NCI-H1092 (cell line): ENCODE data around the gene MFGE8.
"Not testable (repeated sequence)": the region's sequence is repeated elsewhere in the genome, so short reads cannot be mapped to it uniquely, and the experiment has no call there.

ENCODE experiments used
- DNase-seq: peaks from one replicate; lab custom pipeline; 2025; lab: John Stamatoyannopoulos, UW

MFGE8 gene, protein sequence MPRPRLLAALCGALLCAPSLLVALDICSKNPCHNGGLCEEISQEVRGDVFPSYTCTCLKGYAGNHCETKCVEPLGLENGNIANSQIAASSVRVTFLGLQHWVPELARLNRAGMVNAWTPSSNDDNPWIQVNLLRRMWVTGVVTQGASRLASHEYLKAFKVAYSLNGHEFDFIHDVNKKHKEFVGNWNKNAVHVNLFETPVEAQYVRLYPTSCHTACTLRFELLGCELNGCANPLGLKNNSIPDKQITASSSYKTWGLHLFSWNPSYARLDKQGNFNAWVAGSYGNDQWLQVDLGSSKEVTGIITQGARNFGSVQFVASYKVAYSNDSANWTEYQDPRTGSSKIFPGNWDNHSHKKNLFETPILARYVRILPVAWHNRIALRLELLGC

DNA sequence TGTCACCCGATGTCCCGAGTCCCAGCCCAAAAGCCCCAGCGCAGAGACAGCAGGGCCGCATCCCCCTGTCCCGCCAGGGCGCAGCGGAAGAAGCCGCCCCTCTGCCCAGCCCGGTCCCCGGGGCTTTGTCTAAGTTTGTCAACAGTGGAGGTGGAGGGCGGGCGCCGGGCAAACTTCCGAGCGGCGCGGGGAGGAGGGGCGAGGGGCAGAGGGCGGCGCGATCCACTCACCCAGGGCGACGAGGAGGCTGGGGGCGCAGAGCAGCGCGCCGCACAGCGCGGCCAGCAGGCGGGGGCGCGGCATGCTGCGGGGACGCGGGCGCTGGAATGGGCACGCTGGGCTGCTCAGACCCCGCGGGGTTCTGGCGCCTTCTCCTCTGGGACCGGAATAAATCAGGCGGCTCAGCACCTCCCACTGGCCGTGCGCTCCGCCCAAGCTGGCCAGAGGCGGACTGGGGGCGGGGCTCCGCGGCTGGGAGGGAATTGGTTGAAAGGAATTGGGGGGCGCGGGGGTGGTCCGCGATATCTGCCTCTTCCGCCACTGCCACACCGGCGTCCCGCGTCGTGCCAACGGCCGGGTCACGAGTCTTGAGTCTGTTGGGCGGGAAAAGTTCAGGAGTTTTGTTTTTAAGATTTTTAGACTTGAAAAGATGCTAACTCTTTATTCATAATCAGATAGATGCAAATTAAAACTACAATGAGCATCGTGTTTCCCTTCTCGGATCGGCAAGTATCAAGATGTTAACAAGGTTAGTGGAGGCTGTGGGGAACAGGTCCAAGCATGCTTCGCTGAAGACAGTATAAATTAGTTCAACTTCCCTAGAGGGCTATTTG, at the start of gene MFGE8:
TSS of gene MFGE8 (minus strand) at position 363 of the 833 bp plus-strand sequence. CDS start at position 303, 60 bp downstream.
- DNase-seq = no peak

DNA sequence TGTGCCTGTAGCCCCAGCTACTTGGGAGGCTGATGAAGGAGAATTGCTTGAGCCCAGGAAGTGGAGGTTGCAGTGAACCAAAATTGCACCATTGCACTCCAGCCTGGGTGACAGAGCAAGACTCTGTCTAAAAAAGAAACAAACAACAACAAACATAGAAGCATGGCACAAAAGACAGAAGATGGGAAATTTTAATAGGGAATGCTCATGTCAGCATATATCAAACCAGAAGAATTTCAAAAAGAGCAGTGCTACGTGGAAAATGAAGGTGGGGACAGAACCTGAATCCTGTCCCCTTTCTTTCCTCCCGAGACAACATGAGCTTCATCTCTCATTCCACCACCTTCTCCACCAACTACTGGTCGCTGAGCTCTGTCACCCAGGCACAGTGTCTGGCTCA, 46.3 kb upstream of the MFGE8 start:
- DNase-seq = no peak

DNA sequence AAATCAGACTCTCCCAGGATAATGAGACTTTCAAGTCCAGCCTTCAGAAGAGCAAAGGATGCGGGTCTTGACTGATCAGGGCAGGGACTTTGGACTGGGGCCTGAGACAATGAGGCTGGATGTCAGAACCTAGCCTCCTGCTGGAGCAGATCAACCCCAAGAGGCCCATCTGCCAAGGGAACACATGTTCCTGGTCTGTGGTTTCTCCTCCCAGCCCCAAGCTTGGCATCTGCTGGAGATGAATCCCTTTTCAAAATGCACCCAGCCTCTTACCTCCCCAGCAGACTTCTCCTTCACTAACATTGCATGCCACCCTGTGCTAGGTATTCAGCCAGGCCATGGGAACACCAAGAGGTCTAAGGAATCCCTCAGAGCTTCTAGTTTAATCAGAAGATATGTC, 43.7 kb upstream of the MFGE8 start:
- no peak for DNase-seq

DNA sequence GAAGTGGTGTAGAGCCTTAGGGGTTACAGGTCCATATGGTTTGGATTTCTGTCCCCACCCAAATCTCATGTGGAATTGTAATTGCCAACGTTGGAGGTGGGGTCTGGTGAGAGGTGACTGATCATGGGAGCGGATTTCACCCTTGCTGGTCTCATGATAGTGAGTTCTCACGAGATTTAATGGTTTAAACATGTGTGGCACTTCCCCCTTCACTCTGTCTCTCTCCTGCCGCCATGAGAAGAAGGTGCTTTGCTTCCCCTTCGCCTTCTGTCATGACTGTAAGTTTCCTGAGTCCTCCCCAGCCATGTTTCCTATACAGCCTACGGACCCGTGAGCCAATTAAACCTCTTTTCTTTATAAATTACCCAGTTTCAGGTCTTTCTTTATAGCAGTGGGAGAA, 43.1 kb upstream of the MFGE8 start:
- no peak for DNase-seq

DNA sequence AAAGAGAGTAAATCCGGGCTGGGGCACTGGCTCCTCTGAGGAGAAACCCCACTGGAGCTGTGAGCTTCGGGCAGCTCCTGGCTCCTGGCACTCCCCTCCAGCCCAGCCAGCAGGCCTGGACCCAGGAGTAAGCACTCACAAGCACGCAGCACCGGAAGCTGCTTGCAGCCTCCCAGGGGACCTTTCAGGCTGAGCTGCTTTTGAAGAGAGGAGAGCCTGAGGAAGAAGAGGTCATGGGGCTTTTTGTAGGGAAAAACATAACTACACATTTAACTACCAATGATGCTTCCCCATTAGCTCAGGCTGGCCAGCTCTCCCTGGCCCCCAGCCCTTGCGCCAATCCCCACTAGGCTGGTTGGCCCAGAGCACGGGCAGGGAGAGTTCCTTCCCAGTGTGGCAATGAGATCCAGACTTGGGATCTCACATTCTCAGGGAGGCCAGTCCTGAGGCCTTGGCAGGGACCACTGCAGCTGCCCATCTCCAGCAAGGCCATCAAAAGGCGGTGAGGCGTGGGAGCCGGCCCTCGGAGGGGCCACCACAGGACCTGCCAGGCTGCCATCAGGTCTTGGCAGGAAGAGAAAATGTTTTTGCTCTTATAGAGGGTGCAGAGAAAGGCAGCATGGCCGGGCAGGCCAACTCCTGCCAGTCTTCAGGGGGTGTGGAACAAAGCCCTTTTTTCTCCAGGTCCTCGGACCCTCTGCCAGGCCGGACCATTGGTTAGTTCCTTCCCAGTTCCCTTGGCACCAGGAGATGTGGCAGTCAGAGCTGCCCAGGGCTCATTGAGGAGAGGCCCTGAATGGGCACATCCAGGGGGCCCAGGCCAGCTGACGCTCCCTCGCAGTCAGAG, 41.5 kb upstream of the MFGE8 start:
- no peak for DNase-seq

DNA sequence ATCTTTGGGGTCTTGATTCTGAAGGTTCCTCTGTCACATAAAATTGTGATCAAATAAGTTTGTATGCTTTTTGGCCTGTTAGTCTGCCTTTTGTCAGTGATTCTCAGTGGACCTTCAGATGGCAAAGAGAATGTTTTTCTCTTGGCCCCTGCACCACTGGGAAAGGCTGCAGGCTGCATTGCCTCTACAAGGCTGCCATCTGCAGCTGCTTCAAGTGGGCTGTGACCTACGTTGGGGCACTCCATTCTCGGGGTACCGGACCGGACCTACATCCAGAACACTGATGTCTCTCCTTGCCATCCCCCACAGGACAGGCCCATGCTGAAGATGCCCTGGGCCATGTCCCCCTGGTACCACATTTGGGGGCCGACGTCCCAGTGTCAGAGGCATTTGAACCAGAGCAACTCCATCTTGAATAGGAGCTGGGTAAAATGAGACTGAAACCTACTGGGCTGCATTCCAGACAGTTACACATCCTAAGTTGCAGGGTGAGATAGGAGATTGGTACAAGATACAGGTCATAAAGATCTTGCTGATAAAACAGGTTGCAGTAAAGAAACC, 37.5 kb upstream of the MFGE8 start:
- DNase-seq = no peak

DNA sequence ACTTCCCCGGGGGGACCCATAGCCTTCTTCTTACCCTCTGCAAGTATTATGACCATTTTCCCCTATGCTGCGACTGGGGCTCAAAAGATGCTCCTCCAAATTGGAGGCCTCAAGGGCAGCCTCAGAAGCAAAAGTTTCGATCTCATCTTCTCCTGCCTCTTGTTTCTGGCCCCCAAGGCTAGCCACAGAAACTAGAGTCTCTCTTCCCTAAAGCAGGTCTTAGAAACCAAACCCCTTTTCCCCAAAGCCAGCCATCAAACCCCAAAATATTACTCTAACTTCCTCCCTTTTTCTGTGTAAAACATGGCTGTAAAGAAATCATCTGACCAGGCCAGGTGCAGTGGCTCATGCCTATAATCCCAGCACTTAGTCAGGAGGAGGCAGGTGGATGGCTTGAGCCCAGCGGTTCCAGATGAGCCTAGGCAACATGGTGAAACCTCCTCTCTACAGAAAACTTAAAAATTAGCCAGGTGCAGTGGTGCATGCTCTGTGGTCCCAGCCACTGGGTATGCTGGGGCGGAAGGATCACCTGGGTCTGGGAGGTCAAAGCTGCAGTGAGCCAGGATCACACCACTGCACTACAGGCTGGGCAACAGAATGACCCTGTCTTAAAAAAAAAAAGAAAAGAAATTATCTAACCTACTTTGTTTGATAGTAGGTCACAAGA, 36.7 kb upstream of the MFGE8 start:
- no peak for DNase-seq

DNA sequence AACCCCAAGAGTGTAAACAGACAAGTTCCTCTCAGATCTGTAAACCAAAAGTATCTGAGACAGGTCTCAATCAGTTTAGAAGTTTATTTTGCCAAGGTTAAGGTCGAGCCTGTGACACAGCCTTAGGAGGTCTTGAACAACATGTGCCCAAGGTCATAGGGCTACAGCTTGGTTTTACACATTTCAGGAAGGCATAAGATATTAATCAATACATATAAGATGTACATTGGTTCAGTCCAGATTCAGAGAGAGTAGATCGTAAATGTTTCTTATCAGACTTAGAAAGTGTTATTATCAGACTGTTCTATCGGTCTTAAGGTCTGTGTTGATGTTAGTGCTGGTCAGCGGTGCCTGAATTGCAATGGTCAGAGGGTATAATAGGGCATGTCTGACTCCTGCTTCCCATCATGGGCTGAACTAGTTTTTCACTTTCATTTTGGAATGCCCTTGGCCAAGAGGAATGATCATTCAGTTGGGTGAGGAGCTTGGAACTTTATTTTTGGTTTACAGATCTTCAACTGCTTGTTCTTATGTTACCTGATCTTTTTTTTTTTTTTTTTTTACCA, 27.0 kb upstream of the MFGE8 start:
- no peak for DNase-seq

DNA sequence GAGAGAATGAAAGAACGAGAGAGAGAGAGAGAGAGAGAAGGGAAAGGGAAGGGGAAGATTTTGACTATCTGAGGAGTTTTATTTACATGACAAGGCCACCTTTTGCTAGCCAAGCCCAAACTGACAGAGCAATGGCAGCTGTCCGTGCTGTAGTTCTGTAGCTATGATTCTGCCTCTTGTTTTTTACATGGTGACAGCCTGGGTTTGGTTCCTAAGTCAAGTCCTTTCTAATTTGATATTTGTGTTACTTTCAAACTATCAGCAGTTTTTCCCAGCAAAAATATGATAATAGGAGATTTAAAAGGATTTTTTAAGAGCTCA, 26.3 kb upstream of the MFGE8 start:
- no peak for DNase-seq

DNA sequence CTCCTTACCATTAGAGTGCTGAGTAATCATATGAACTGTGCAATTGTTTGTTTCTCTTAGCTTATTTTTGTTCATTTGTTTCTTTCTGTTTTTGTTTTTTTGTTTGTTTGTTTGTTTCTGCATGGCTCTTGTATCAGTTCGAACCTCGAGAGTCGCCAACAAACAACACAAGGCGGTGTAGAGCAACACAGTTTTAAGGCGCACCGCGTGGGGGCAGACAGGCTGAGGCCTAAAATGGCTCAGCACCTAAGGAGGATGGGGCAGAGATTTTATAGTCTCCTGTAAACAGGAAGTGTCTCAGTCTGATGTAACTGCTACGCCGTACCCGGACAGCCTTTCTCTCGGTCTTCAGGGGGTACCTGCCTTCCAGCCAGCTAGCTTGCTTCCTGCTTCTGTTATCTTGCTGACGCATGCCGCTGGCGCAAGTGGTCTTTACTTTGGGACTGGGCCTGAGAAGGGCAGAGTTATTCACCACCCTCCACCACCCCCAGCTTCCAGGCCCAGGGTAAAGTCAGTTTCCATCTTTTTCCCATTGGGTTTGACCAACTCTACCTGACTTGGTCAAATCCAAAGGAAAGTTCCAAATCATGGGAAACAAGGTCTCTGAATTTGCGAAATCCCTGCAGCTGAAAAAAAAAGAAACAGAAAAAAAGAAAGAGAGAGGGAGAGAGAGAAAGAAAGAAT, 25.8 kb upstream of the MFGE8 start:
- DNase-seq = no peak

DNA sequence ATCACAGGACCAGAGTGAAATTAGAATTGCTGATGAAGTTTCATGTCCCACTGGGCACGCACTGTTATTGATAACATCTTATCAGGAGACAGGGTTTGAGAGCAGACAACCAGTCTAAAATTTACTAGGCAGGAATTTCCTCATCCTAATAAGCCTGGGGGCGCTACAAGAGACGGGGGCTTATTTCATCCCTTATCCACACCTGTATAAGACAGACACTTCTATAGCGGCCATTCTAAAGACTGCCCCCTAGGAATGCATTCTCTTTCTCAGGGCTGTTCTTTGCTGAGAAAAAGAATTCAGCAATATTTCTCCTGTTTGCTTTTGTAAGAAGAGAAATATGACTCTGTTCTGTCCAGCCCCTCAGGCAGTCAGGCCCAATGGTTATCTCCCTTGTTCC, 21.3 kb upstream of the MFGE8 start:
- DNase-seq = not testable (repeated sequence)

DNA sequence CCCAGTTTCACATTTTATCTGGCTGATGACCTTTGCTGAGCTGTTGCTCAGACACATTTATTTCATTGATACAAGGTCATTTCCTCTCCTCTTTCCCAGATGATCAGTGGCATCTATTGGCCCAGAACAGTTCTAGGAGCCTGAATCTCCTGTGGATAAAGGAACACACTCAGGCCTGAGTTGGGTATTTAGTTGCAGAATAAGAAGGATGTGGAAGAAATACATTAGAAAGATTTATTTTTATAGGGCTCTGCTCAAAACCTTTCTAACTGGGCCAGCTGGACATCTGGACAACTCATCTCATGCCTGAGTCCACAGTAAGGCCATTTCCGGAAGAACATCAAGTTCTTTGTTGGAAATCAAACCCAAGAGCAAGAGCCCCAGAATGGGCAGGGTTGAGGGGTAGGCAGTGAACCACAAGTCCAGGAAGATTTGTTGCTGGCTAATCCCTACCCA, 19.7 kb upstream of the MFGE8 start:
- no peak for DNase-seq

DNA sequence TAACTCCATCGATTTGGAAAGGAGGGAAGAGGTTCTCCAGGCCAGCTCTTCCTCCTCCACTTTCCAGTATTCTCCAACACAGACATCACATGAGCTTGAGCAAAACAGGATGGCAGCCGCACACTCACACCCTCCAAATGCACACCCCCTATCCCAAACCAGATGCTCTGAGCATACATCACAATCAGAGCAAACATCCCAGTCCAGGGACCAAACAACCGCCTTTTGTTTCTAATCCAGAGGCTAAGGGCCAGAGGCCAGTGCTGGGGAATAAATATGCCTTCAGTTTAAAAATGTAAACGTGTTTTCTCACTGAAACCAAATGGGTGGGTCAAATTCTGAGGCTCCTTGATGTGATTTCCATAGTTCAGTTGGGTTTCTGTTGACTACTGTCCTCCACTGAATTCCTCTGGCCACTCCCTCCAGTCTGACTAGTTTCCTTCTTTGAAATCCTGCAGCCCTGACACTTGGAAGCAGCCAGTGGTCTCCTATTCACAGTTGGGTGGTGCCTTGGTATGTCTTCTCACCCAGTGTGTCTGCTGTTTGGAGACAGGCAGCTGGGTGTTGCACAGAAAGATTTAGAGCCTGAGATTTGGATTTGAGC, 19.2 kb upstream of the MFGE8 start:
- DNase-seq = no peak

DNA sequence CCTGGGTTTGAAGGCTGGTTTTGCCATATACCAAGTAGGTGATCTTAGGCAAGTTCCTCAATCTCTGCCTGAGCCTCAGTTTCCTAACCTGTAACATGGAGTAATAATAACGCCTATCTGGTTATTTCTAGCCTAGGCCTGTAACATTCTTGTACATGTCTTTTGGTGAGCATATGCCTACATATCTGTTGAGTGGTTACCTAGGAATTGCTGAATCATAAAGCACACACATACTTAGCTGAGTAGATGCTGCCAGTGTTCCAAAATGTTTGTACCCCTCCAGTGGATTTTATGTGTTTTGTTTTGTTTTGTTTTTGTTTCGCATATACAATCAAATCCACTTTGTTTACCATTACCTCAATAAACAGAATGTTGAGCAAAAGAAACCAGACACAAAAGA, 17.4 kb upstream of the MFGE8 start:
- no peak for DNase-seq

DNA sequence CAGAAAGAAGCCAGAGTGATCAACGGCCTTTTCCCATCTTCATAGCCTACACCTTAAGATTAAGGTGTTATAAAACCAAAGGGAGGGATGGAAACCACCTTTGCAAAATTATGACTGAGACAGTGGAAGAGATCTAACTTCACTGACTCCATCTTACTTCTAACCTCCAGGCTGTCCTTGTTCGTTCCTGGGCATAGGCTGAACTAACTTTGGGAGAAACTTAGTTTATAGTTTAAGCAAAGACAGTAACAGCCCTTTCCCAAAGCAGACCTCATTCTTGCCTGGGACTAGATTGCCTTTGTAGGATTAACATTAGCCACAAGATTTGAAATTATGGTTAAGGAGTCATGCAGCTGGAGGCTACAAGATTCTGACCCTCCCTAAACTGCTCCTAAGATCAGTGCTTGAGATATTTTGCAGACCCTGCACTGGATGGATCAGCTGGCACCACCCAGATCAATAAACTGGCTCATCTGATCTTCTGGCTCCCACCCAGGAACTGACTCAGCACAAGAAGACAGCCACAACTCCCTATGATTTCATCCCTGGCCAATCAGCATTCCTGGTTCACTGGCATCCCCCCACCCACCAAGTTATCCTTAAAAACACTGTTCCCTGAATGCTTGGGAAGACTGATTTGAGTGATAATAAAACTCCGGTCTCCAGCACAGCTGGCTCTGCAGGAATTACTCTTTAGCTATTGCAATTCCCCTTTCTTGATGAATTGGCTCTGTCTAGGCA, 16.3 kb upstream of the MFGE8 start:
- DNase-seq = not testable (repeated sequence)

DNA sequence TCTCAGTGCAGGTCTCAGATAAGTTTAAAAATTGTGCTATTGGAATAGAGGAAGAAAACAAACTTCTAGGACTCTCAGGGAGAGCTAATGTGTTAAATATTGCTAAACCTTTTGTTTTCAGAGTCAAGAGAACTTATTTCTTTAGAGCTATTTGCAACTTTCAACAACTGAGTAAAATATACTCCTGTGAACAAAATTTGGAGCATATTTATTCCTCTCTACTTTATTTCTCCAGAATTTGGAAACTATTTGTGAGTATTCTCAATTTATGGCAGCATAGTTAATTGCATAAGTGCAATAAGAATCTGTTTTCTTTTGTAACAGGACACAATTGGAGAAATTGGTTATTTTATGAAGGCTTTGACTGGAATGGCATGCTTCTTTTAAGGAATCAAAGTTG, 15.0 kb upstream of the MFGE8 start:
- not testable (repeated sequence) for DNase-seq

DNA sequence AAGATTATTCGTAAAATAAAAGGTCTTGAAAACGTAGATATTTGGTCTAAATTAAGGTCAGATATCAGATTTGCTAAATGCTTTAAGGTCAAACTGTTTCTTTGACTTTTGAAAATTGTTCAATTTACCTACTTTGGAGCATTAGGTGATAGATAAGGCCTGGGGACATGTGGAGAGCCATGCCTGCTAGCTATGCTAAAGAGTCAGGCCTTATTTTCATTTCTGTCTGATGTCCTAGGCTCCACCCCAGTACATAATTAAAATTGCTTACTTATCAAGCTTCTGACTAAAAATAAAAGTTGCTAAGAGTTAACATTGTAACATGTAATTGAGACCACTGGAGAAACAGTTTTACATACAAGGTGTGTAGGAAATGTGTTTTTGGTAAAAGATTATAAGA, 12.5 kb upstream of the MFGE8 start:
- DNase-seq = not testable (repeated sequence)

DNA sequence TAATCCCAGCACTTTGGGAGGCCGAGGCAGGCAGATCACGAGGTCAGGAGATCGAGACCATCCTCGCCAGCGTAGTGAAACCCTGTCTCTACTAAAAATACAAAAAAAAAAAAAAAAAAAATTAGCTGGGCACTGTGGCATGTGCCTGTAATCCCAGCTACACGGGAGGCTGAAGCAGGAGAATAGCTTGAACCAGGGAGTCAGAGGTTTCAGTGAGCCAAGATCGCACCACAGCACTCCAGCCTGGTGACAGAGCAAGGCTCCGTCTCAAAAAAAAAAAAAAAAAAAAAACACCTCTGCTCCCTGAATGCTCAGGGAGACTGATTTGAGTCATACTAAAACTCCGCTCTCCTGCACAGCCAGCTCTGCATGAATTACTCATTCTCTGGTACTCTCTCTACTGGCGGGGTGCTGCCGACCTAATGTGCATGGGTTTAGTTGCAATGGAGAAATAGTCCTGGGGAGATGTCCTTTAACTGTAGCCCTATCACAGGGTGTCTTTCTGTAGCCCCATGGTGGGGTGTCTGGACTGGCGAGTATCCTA, 7.8 kb upstream of the MFGE8 start:
- not testable (repeated sequence) for DNase-seq
